HG03139 (cell line): ENCODE results near the gene BBIP1.

Experiments used
- ATAC-seq: cut with Tn5 transposase; IDR thresholded peaks from one replicate; pipeline ENCODE4 v1.9.1; 2021; ENCODE audit not compliant: unreplicated experiment

The BBIP1 gene

GRCh38 chr10:110864662-110865140 is 54.3 kb downstream of the BBIP1 start:
- peak; percentile 51 for ATAC-seq

- ATAC-seq: no peak
These were observed 55.0 kb downstream of the BBIP1 start for GRCh38 chr10:110863956-110864355.

- no peak for ATAC-seq
These were observed 55.6 kb downstream of the BBIP1 start for GRCh38 chr10:110863361-110863760.

- no peak for ATAC-seq
These were observed 56.0 kb downstream of the BBIP1 start for GRCh38 chr10:110862961-110863360.

- ATAC-seq: no peak
These were observed 56.9 kb downstream of the BBIP1 start for GRCh38 chr10:110861930-110862649.

GRCh38 chr10:110861476-110861875 is 57.5 kb downstream of the BBIP1 start:
- ATAC-seq: no peak

- peak; percentile 43 for ATAC-seq
These were observed 58.3 kb downstream of the BBIP1 start for GRCh38 chr10:110860576-110861241.

- ATAC-seq: no peak
These were observed 59.0 kb downstream of the BBIP1 start for GRCh38 chr10:110859973-110860376.

- ATAC-seq: no peak
These were observed 59.6 kb downstream of the BBIP1 start for GRCh38 chr10:110859206-110859972.

GRCh38 chr10:110858297-110858934 is 60.6 kb downstream of the BBIP1 start:
- no peak for ATAC-seq

- ATAC-seq: peak; percentile 48
These were observed 61.5 kb downstream of the BBIP1 start for GRCh38 chr10:110857265-110858171.

- ATAC-seq: no peak
These were observed 64.9 kb downstream of the BBIP1 start for GRCh38 chr10:110853921-110854605.

- no peak for ATAC-seq
These were observed 66.0 kb downstream of the BBIP1 start for GRCh38 chr10:110852947-110853346.

- ATAC-seq: no peak
These were observed 66.6 kb downstream of the BBIP1 start for GRCh38 chr10:110852255-110852896.

- ATAC-seq: no peak
These were observed 67.9 kb downstream of the BBIP1 start for GRCh38 chr10:110851020-110851612.

- no peak for ATAC-seq
These were observed 68.9 kb downstream of the BBIP1 start for GRCh38 chr10:110850099-110850498.
